Activated T-cell treated with anti-CD3 and anti-CD28 coated beads, Interleukin-2, amount 50 U/mL, for 48 hours (primary cell): ENCODE data around the gene KDM4F.
A peak's percentile ranks its signal among the peaks of the same experiment; 100 is the strongest.

ENCODE experiments used
- DNase-seq, 2 experiments: peaks; one replicate each; pipeline ENCODE4 v3.0.0-alpha.2; 2020

Gene KDM4F

DNA sequence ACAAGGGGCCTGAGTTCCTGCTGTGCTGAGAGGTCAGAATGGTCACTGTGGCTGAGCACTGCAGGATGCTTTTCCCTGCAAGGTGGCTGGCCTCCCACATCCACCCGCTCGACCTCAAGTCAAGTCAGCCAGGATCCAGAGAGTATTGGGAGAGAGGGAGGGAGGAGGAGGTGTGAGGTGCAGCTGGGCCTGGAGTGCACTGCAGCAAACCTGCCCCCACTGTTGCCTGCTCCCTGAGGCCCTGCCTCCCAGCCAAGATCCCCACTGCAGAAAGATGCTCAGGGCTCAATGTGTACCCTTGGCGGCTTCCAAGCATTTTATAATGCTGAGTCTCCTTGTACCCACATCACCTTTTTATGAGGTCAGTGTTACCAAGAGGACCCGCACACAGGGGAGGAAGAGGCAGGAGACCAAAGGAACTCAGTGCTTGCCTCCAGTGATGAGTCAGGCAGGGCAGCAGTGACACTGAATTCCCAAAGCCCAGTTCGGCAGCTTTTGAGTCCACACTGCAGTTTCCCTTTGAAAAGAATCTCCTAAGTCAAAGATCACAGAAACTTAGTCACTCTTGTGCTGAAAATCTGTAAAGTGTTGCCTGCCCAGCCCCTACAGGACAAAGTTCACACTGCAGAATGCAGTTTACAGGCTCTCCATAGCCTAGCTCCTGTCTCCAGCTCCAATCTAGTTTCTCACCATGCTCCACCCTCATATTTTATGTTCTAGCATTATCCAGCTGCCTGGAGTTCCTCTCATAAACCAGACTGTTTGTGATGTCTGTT, 43.5 kb downstream of the KDM4F start:
- DNase-seq, result peak; percentile 40 to 59

DNA sequence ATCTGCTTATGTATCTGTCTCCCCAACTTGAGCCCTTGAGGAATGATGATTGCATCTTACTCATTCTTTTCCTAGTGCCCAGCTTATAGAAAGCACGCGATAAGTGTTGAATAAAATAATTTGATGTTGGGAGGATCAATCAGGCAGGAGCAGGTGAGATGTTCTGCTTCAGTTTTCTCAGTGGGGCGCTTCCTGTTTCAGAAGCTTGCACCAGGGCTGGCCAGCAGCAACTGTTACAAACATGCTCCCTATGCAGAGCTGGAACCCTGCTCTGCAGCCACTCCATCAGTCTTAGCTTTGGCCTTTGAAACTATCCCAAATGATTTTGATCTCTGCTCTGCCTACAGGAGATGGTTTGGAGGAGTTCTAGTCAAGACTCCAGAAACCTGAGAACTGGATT, 44.3 kb downstream of the KDM4F start:
- DNase-seq, result no peak

DNA sequence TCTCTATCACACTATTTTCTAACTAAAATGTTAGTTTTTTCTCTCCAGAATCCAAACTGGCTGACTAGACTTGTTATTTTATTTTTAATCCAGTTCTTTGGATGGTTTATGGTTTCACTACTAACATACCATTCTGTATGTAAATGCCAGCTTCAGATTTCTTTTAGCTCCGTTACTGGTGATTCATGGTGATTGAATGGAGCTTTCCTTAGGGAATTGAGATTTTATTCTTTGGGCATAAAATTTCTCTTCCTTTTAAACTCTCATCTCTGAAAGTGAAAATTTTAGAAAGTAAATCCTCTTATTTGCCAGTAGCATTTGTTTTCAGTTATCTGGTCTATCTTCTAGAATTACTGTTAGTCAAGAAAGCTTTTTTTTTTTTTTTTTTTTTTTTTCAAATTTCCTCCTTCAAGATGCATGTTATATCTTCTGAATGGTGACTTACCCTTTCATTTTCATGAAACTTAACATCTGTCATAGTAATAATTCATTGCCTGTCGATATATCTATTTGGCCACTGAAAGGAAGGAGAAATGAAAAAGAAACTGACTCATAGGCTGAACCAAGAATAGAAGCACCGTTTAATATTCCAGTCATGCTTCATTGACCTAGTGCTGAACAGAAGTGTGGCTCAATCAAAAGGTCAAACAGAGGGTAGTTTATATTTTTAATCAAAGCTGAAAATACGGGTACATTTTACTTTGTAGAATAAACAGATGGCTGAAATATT, 46.8 kb downstream of the KDM4F start:
- no peak for DNase-seq

DNA sequence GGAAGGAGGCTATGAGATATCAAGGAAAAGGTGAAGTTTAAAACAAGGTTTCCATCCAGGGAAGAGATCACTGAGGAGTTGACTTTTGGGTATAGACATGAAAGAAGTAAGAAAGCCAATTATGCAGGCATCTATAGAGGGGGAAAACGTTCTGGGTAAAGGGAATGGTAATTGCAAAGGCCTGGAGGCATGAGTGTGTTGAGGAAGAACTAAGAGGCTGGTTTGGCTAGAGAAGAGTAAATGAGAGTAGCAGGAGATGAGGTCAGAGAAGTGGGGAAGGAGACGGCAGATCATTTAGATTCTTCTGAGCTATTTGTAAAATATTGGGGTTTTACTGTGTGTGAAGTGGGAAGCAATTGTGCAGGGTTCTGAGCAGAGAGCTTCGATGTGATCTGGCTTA, 48.0 kb downstream of the KDM4F start:
- DNase-seq, result no peak

DNA sequence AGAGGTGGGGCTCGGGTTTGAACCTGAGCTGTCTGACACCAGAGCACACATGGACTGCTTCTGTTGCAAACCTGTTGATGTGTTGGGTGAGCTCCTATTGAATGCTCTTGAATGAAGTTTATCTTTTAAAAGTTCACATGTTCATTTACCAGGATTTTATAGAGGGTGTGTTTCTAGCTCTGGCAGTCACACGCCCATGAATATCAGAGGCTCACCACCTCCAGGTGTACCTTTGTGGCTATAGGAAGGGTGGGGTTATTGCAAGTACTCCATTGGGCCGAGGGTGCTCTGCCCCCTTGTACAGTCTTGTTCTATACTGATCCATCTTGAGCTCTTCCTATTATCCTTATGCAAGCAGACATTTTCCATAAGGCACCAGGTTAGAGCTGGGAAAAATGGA, 49.6 kb downstream of the KDM4F start:
- DNase-seq, result no peak

DNA sequence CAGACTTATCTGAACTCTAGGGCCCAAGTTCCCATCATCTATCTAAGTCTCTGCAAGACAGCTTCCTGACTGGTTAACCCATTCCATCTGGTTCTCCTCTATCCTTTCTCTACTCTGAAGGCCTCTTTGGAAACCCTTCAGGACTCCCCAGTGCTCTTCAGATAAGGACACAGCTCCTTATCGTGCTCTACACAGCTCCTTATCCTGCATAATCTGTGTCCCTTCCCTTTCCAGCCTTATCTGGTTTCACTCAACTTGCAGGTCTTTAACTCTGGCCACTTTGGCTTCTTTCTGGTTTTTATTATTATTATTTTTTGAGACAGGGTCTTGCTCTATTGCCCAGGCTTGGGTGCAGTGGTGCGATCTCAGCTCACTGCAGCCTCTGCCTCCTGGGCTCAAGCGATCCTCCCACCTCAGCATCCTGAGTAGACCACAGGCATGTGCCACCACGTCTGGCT, 51.0 kb downstream of the KDM4F start:
- DNase-seq, result no peak
